ENCODE results near the gene CCDC138.
"Not testable (repeated sequence)": the region's sequence is repeated elsewhere in the genome, so short reads cannot be mapped to it uniquely, and the experiment has no call there.

DNA sequence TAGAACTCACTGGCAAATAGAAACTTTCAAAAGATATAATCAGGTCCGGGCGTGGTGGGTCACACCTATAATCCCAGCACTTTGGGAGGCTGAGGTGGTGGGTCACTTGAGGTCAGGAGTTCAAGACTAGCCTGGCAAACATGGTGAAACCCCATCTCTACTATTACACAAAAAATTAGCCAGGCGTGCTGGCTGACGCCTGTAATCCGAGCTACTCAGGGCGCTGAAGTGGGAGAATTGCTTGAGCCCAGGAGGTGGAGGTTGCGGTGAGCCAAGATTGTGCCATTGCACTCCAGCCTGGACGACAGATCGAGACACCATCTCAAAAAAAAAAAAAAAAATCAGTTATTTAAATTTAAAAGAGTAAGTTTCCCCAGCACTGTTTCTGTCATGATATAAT, 28.6 kb upstream of the CCDC138 start:
- TF ChIP-seq, protein P1, sequence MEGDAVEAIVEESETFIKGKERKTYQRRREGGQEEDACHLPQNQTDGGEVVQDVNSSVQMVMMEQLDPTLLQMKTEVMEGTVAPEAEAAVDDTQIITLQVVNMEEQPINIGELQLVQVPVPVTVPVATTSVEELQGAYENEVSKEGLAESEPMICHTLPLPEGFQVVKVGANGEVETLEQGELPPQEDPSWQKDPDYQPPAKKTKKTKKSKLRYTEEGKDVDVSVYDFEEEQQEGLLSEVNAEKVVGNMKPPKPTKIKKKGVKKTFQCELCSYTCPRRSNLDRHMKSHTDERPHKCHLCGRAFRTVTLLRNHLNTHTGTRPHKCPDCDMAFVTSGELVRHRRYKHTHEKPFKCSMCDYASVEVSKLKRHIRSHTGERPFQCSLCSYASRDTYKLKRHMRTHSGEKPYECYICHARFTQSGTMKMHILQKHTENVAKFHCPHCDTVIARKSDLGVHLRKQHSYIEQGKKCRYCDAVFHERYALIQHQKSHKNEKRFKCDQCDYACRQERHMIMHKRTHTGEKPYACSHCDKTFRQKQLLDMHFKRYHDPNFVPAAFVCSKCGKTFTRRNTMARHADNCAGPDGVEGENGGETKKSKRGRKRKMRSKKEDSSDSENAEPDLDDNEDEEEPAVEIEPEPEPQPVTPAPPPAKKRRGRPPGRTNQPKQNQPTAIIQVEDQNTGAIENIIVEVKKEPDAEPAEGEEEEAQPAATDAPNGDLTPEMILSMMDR (IDR thresholded peaks at IDR 0.05): not testable (repeated sequence)
- TF ChIP-seq ZFX (IDR thresholded peaks at IDR 0.05; ENCODE audit: borderline replicate concordance): not testable (repeated sequence)

All from 22Rv1 (cell line).